B cell (primary cell): Measurements from ENCODE around the gene DISP2.

Experiments
- EZH2 ChIP-seq: IDR thresholded peaks from 2 replicates; pipeline ENCODE4 v1.6.1; 2012; ENCODE audit warnings: borderline replicate concordance, low read depth, mild to moderate bottlenecking, moderate library complexity, low read length; ENCODE audit not compliant: insufficient read depth, poor library complexity, severe bottlenecking
- TF ChIP-seq, protein P1 (sequence below): fragments of 200-600 bp; IDR thresholded peaks from one replicate; pipeline ENCODE4 v1.8.0; 2022; ENCODE audit warnings: antibody characterized with exemption, mild to moderate bottlenecking

DNA sequence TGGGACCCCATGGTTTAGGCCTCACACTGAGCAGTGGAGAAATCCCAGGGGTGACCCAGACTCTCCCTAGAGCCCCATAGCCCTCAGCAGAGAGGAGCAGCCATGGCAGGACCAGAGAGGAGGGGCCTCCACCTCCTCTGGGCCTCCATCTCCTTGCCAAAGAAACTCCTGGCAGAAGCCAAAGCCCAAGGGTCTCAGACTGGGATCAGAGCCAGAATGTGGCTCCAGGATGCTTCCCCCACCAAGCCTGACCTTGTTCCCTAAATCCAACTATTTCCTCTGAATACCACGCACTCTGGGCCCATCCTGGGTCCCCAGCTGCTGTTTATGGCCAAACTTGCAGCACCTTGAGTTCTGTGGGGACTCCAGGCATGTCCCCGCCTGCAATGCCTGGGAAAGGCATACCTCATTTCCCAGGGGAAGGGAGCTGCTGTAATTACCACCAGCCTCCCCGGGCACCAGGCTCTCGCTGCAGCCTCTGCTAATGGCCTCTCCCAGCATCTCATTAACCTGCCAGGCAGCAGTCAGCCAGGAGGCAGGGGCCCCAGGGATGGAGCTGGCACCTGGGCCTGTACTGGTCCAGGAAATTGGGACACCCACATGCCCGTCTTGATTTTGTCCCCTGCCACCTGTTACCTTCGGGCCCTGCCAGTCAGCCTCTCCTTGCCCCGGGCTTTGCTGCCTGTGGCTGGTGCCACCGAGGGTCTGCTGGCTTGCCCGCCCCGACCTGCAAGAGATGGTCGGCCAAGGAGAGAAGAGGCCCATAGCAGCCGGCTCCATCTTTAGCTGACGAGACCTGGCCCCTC lies 21.9 kb upstream of the DISP2 start:
- TF ChIP-seq, protein P1, sequence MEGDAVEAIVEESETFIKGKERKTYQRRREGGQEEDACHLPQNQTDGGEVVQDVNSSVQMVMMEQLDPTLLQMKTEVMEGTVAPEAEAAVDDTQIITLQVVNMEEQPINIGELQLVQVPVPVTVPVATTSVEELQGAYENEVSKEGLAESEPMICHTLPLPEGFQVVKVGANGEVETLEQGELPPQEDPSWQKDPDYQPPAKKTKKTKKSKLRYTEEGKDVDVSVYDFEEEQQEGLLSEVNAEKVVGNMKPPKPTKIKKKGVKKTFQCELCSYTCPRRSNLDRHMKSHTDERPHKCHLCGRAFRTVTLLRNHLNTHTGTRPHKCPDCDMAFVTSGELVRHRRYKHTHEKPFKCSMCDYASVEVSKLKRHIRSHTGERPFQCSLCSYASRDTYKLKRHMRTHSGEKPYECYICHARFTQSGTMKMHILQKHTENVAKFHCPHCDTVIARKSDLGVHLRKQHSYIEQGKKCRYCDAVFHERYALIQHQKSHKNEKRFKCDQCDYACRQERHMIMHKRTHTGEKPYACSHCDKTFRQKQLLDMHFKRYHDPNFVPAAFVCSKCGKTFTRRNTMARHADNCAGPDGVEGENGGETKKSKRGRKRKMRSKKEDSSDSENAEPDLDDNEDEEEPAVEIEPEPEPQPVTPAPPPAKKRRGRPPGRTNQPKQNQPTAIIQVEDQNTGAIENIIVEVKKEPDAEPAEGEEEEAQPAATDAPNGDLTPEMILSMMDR: no peak
- no peak for TF ChIP-seq EZH2
